Panc1 (cell line): Measurements from ENCODE around the gene PRKCD. TPM values are rescaled to one million over a fixed set of nuclear protein-coding genes. Genes with fewer than 3 reads are reported as not detected.

Source experiments
- ATAC-seq: fragments of 200-7000 bp; cut with Tn5 transposase; 2 replicates; pipeline ENCODE4 v1.9.1; 2020; ENCODE audit warnings: mild to moderate bottlenecking, moderate library complexity
- BruUV-seq: library from RNA; stranded (reverse); fragments of 400-500 nt; replicated peaks from 2 replicates; lab custom pipeline; 2021; lab: Mats Ljungman, UMichigan
- CTCF ChIA-PET: fragments of 300-600 bp; sonication (Branson Sonifier 250); formaldehyde crosslinking; loops from one replicate; lab custom pipeline; 2022; ENCODE audit warnings: antibody characterized with exemption; lab: Charles Lee
- POLR2A ChIA-PET: fragments of 300-600 bp; sonication (Branson Sonifier 250); formaldehyde crosslinking; loops from one replicate; lab custom pipeline; 2022; ENCODE audit warnings: antibody characterized with exemption; lab: Charles Lee
- DNase-seq: peaks from one replicate; pipeline ENCODE4 v3.0.0-alpha.2; 2010; ENCODE audit warnings: low read depth, low spot score
- H3K27ac ChIP-seq: 2 replicates; pipeline ENCODE4 v1.5.1; 2011; ENCODE audit warnings: mild to moderate bottlenecking, low read length, inconsistent platforms
- H3K27me3 ChIP-seq: fragments of 200-500 bp; sonication (Bioruptor generic); 2 replicates; pipeline ENCODE4 v1.6.0; 2014; ENCODE audit warnings: low read length, inconsistent platforms; ENCODE audit not compliant: control insufficient read depth, insufficient read depth
- H3K36me3 ChIP-seq: fragments of 200-500 bp; sonication (Bioruptor generic); 2 replicates; pipeline ENCODE4 v1.5.1; 2014; ENCODE audit warnings: inconsistent platforms, mild to moderate bottlenecking, low read length, moderate library complexity; ENCODE audit not compliant: control insufficient read depth, insufficient read depth
- H3K4me1 ChIP-seq: 2 replicates; pipeline ENCODE4 v1.5.1; 2011; ENCODE audit warnings: inconsistent platforms, mild to moderate bottlenecking, low read length, moderate library complexity; ENCODE audit not compliant: control insufficient read depth, insufficient read depth
- H3K4me3 ChIP-seq, 2 experiments: 2 replicates each; pipeline ENCODE4 v1.5.1; 2011 to 2012; ENCODE audit warnings: low read depth in 2 of 2, low read length in 2 of 2, mild to moderate bottlenecking in 2 of 2, inconsistent platforms in 1 of 2, moderate library complexity in 1 of 2
- H3K9me3 ChIP-seq: fragments of 200-500 bp; sonication (Bioruptor generic); 2 replicates; pipeline ENCODE4 v1.5.1; 2014; ENCODE audit warnings: low read depth, mild to moderate bottlenecking, inconsistent platforms, low read length, moderate library complexity; ENCODE audit not compliant: control insufficient read depth, insufficient read depth
- POLR2AphosphoS5 ChIP-seq: IDR thresholded peaks from 2 replicates; pipeline ENCODE4 v1.6.1; 2012; ENCODE audit warnings: mild to moderate bottlenecking, low read depth, low read length, moderate library complexity
- SIN3A ChIP-seq: IDR thresholded peaks from 2 replicates; pipeline ENCODE4 v1.6.1; 2012; ENCODE audit warnings: low read depth, mild to moderate bottlenecking, low read length, moderate library complexity, borderline replicate concordance; ENCODE audit not compliant: insufficient read depth
- TCF7L2 ChIP-seq: IDR thresholded peaks from 2 replicates; pipeline ENCODE4 v1.6.1; 2011; ENCODE audit warnings: mild to moderate bottlenecking, low read depth, low read length, inconsistent platforms
- in situ Hi-C: cut with HindIII; loops from 2 replicates; pipeline ENCODE4 v1.10.0; 2016; ENCODE audit warnings: low sequenced_read_pairs, low pct_unique_long_range_greater_than_20kb
- intact Hi-C: fragments of 100-400 bp; cut with micrococcal nuclease; formaldehyde crosslinking; loops from one replicate; pipeline ENCODE4 v1.10.0; 2022; ENCODE audit not compliant: unreplicated experiment
- total RNA-seq: library from RNA; stranded (reverse); gene quantifications from one replicate; pipeline ENCODE4 v1.2.1, GENCODE V29; 2021; ENCODE audit not compliant: unreplicated experiment
- TF ChIP-seq, protein P1 (sequence below): fragments of 450-650 bp; IDR thresholded peaks from 2 replicates; pipeline ENCODE4 v1.5.1; 2017; ENCODE audit warnings: mild to moderate bottlenecking
- TF ChIP-seq, protein P2 (sequence below), 2 experiments: IDR thresholded peaks; 2 replicates each; pipeline ENCODE4 v1.6.1; 2011 to 2012; ENCODE audit warnings: low read depth in 2 of 2, control low read depth in 1 of 2, low read length in 1 of 2, mild to moderate bottlenecking in 1 of 2, moderate library complexity in 1 of 2; ENCODE audit not compliant: insufficient read depth in 1 of 2

Gene PRKCD
- total RNA-seq, 1 experiment from 2014 or later = 14.0 TPM

- Histone ChIP-seq H3K36me3 (no peaks in the 10 kb centered on the region), H3K4me3 (no peak overlapping the region), H3K4me1 (no peaks in the 10 kb centered on the region), H3K27me3 (no peaks in the 10 kb centered on the region), H3K9me3 (no peaks in the 10 kb centered on the region), H3K27ac (no peak overlapping the region)
- TF ChIP-seq, protein P1, sequence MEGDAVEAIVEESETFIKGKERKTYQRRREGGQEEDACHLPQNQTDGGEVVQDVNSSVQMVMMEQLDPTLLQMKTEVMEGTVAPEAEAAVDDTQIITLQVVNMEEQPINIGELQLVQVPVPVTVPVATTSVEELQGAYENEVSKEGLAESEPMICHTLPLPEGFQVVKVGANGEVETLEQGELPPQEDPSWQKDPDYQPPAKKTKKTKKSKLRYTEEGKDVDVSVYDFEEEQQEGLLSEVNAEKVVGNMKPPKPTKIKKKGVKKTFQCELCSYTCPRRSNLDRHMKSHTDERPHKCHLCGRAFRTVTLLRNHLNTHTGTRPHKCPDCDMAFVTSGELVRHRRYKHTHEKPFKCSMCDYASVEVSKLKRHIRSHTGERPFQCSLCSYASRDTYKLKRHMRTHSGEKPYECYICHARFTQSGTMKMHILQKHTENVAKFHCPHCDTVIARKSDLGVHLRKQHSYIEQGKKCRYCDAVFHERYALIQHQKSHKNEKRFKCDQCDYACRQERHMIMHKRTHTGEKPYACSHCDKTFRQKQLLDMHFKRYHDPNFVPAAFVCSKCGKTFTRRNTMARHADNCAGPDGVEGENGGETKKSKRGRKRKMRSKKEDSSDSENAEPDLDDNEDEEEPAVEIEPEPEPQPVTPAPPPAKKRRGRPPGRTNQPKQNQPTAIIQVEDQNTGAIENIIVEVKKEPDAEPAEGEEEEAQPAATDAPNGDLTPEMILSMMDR = no peak
- TF ChIP-seq POLR2AphosphoS5 (no peak), TCF7L2 (no peak), SIN3A (no peak)
- TF ChIP-seq, protein P2, sequence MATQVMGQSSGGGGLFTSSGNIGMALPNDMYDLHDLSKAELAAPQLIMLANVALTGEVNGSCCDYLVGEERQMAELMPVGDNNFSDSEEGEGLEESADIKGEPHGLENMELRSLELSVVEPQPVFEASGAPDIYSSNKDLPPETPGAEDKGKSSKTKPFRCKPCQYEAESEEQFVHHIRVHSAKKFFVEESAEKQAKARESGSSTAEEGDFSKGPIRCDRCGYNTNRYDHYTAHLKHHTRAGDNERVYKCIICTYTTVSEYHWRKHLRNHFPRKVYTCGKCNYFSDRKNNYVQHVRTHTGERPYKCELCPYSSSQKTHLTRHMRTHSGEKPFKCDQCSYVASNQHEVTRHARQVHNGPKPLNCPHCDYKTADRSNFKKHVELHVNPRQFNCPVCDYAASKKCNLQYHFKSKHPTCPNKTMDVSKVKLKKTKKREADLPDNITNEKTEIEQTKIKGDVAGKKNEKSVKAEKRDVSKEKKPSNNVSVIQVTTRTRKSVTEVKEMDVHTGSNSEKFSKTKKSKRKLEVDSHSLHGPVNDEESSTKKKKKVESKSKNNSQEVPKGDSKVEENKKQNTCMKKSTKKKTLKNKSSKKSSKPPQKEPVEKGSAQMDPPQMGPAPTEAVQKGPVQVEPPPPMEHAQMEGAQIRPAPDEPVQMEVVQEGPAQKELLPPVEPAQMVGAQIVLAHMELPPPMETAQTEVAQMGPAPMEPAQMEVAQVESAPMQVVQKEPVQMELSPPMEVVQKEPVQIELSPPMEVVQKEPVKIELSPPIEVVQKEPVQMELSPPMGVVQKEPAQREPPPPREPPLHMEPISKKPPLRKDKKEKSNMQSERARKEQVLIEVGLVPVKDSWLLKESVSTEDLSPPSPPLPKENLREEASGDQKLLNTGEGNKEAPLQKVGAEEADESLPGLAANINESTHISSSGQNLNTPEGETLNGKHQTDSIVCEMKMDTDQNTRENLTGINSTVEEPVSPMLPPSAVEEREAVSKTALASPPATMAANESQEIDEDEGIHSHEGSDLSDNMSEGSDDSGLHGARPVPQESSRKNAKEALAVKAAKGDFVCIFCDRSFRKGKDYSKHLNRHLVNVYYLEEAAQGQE (IDR thresholded peaks at IDR 0.05; ENCODE audit: insufficient read depth in 1 of 2, low read depth in 2 of 2, low read length in 1 of 2) = no peak
- intact Hi-C loops = no loop called here
- DNase-seq (no peak), ATAC-seq (no peak)
- BruUV-seq = no TSS peak
- POLR2A ChIA-PET = no interaction called here
- CTCF ChIA-PET = no interaction called here
- in situ Hi-C loops = no loop called here
These were observed 41.5 kb downstream of the PRKCD start for GRCh38 chr3:53202331-53203015.

GRCh38 chr3:53211706-53212702 is 51.0 kb downstream of the PRKCD start:
- in situ Hi-C loops = no loop called here
- Histone ChIP-seq H3K36me3 (no peaks in the 10 kb centered on the region), H3K27me3 (no peaks in the 10 kb centered on the region), H3K4me3 (no peak overlapping the region), H3K27ac (no peak overlapping the region), H3K9me3 (no peaks in the 10 kb centered on the region), H3K4me1 (no peaks in the 10 kb centered on the region)
- CTCF ChIA-PET = no interaction called here
- ATAC-seq = no peak
- POLR2A ChIA-PET = interaction anchor here (0.8 kb wide), 1 partner anchor 1930 kb away, joined by 3 read pairs; no protein-coding TSS in a partner anchor
- BruUV-seq = no TSS peak
- intact Hi-C loops = no loop called here
- no peak for DNase-seq
- TF ChIP-seq TCF7L2 (no peak), SIN3A (no peak), POLR2AphosphoS5 (no peak)
- TF ChIP-seq, protein P2 (IDR thresholded peaks at IDR 0.05; ENCODE audit: insufficient read depth in 1 of 2, low read depth in 2 of 2, low read length in 1 of 2) = no peak
- TF ChIP-seq, protein P1 = no peak
